Measurements from ENCODE around the gene MCU.
A peak's percentile ranks its signal among the peaks of the same experiment; 100 is the strongest.

MCU gene

DNA sequence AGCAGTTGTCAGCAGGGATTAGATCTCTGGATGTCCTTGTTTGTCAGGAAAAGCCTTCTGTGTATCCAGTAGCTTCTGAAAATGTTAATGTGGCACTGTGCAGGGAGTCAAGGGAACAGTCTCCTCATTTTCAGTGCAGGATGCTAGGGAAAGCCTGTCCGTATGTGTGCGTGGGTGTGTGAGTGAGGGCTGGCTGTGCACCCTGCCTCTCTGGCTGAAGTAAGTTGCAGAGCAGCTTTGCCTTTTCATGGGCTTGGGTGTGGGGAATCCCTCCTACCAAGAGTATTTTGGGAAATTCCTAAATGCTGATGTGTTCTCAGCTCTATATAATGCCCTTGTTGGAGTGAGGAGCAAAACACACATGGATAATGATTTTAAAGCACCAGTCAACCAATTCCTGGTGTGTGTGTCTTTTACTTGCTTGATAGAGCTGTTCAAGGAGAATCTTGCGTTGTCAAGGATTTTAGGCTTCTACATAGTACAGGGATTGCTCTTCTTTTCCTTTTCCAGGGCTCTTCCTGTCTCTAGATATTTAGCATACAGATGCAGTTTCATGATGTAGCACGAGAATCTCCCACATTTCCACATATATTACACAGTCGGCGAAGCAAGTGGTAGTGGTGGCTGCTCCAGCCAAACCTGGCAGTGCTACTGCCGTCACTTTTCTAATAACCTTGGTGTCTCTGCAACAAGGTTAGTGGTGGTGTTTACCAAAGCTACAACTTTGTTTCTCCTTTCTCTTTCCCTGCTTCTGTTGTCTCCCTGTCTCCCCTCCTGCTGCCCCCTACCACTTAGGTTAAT is 92.8 kb downstream of the MCU start:
- no peak overlapping the region for H3K9ac ChIP-seq (ENCODE audit: low read length in 2 of 2)
- no peaks in the 10 kb centered on the region for H3K27me3 ChIP-seq (ENCODE audit: control insufficient read depth in 1 of 2, insufficient read depth in 2 of 2, low read length in 2 of 2)
- peaks cover 9% of the 10 kb centered on the region for H3K4me1 ChIP-seq (ENCODE audit: control insufficient read depth, insufficient read depth, low read length)
- H3K9me3 ChIP-seq (ENCODE audit: control insufficient read depth in 2 of 2, low read length in 2 of 2) = no peaks in the 10 kb centered on the region
- H3K36me3 ChIP-seq (ENCODE audit: control insufficient read depth in 2 of 2, insufficient read depth in 2 of 2, low read length in 2 of 2) = no peaks in the 10 kb centered on the region
- H3K4me3 ChIP-seq (ENCODE audit: low read length in 2 of 2) = peak overlapping the region; percentile 8 to 24
- H3K27ac ChIP-seq (ENCODE audit: low read length) = no peak overlapping the region

DNA sequence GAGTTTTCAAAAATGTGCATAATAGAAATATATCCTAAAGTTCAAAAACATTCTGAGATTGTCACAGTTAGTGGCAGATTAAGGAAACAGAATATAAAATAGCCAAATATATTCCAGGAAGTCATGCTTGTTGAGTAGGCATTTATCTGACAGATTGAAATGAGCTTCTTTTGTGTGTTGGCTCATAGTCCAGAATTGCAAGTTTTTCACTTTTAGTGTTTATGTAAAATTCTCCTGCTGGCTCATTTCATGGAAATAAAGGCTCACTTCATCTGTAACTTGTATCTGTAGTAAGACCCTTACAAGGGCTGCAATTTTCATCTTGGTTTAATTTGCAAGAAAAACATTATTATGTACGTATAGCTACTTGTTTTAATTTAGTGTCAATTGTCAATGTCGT is 93.5 kb downstream of the MCU start:
- H3K4me3 ChIP-seq (ENCODE audit: low read length in 2 of 2) = no peak overlapping the region
- no peaks in the 10 kb centered on the region for H3K9me3 ChIP-seq (ENCODE audit: control insufficient read depth in 2 of 2, low read length in 2 of 2)
- no peaks in the 10 kb centered on the region for H3K36me3 ChIP-seq (ENCODE audit: control insufficient read depth in 2 of 2, insufficient read depth in 2 of 2, low read length in 2 of 2)
- H3K4me1 ChIP-seq (ENCODE audit: control insufficient read depth, insufficient read depth, low read length) = peaks cover 9% of the 10 kb centered on the region
- no peak overlapping the region for H3K9ac ChIP-seq (ENCODE audit: low read length in 2 of 2)
- no peaks in the 10 kb centered on the region for H3K27me3 ChIP-seq (ENCODE audit: control insufficient read depth in 1 of 2, insufficient read depth in 2 of 2, low read length in 2 of 2)
- no peak overlapping the region for H3K27ac ChIP-seq (ENCODE audit: low read length)

DNA sequence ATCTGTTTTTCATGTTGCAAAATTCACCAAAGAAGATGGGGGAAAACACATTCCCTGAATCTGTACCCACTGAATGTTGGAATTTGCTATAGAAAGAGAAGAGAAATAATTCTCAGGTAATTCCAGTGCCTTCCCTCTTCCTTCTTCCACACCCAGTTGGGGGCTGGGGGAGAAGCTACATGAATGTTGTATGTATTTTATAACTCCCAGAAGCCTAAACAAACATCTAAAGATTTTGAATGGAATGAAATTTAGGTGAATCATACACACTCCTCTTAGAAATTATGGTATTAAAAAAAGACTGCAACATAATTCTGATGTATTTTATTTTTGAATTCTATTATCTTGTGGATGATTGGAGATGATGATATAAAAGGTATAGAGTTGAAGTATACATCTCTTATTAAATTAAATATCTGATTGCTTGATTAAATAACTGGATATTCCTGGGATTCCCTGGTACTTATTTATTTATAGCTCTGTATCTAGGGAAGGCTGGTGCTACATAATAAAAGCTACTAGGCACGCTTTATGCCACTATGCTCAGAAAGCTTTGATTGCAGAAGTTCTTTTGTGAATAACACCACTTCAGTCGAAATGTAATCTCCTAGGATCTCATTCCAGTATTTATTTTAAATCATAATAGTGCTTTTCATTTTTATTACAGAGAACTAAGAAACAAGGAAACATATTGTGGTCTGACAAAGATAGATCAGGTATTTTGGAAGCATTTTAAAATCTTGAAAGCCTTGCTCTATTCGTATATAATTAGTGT is 98.5 kb downstream of the MCU start:
- no peaks in the 10 kb centered on the region for H3K27me3 ChIP-seq (ENCODE audit: control insufficient read depth in 1 of 2, insufficient read depth in 2 of 2, low read length in 2 of 2)
- no peaks in the 10 kb centered on the region for H3K4me1 ChIP-seq (ENCODE audit: control insufficient read depth, insufficient read depth, low read length)
- no peaks in the 10 kb centered on the region for H3K36me3 ChIP-seq (ENCODE audit: control insufficient read depth in 2 of 2, insufficient read depth in 2 of 2, low read length in 2 of 2)
- no peak overlapping the region for H3K4me3 ChIP-seq (ENCODE audit: low read length in 2 of 2)
- no peak overlapping the region for H3K27ac ChIP-seq (ENCODE audit: low read length)
- no peak overlapping the region for H3K9ac ChIP-seq (ENCODE audit: low read length in 2 of 2)
- H3K9me3 ChIP-seq (ENCODE audit: control insufficient read depth in 2 of 2, low read length in 2 of 2) = no peaks in the 10 kb centered on the region

DNA sequence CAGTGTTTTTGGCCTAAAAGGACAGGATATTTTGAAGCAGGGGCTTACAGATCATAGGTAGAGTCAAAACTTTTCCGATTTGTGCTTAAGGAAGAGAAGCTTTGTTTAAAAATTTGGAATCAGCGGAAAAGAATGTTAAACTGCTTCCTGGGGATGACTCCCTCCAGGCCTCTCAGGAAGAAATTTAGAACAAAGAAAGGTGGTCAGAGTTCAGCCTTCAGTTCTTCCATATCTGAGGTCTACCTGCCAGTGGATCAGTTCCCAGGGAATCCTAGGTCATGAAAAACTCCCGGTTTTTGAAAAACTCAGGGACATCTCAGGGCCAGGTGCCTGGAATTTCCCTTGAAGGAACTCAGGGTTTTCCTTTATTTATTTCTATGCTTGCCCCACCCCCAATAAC is 100.3 kb downstream of the MCU start:
- Histone ChIP-seq H3K36me3 (ENCODE audit: control insufficient read depth in 2 of 2, insufficient read depth in 2 of 2, low read length in 2 of 2) (no peaks in the 10 kb centered on the region), H3K4me1 (ENCODE audit: control insufficient read depth, insufficient read depth, low read length) (no peaks in the 10 kb centered on the region), H3K9me3 (ENCODE audit: control insufficient read depth in 2 of 2, low read length in 2 of 2) (no peaks in the 10 kb centered on the region), H3K9ac (ENCODE audit: low read length in 2 of 2) (no peak overlapping the region), H3K4me3 (ENCODE audit: low read length in 2 of 2) (no peak overlapping the region), H3K27ac (ENCODE audit: low read length) (no peak overlapping the region), H3K27me3 (ENCODE audit: control insufficient read depth in 1 of 2, insufficient read depth in 2 of 2, low read length in 2 of 2) (no peaks in the 10 kb centered on the region)

DNA sequence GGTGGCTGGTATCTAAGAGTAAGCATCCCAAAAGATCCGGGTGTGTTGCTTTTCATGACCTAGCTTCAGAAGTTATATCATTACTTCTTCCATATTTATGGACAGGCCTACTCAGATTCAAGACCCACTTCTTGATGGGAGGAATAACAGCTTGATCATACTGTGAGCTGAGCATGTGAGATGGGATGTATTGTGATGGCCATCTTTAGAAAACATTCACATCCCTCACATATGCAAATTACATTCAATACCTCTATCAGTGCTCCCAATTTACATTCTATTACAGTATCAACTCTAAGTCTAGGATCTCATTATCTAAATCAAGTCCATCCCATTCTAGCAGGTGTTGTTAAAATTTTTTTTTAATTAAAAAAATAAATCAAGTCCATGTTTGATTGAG is 101.8 kb downstream of the MCU start:
- no peaks in the 10 kb centered on the region for H3K4me1 ChIP-seq (ENCODE audit: control insufficient read depth, insufficient read depth, low read length)
- H3K36me3 ChIP-seq (ENCODE audit: control insufficient read depth in 2 of 2, insufficient read depth in 2 of 2, low read length in 2 of 2) = no peaks in the 10 kb centered on the region
- H3K4me3 ChIP-seq (ENCODE audit: low read length in 2 of 2) = no peak overlapping the region
- H3K9ac ChIP-seq (ENCODE audit: low read length in 2 of 2) = no peak overlapping the region
- no peaks in the 10 kb centered on the region for H3K9me3 ChIP-seq (ENCODE audit: control insufficient read depth in 2 of 2, low read length in 2 of 2)
- no peak overlapping the region for H3K27ac ChIP-seq (ENCODE audit: low read length)
- no peaks in the 10 kb centered on the region for H3K27me3 ChIP-seq (ENCODE audit: control insufficient read depth in 1 of 2, insufficient read depth in 2 of 2, low read length in 2 of 2)

DNA sequence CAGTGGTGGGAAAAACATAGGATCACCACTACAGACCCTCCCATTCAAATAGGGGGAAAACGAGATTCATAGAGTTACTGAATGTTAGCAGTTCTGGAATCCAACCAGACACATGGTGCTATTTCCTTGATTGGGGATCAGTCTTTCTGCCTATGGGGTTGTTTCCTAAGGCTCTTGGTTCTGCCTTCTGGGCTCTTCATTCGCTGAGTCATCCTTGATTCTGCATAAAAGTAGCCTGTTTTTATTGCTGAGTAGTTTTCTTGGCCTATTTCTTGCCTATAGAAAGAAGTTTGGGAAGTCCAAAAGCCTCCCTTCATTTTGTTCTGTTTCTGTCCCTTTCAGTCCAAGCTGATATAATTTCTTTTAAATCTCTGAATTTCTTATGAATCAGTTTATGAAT is 102.3 kb downstream of the MCU start:
- no peaks in the 10 kb centered on the region for H3K9me3 ChIP-seq (ENCODE audit: control insufficient read depth in 2 of 2, low read length in 2 of 2)
- H3K4me1 ChIP-seq (ENCODE audit: control insufficient read depth, insufficient read depth, low read length) = no peaks in the 10 kb centered on the region
- no peaks in the 10 kb centered on the region for H3K27me3 ChIP-seq (ENCODE audit: control insufficient read depth in 1 of 2, insufficient read depth in 2 of 2, low read length in 2 of 2)
- H3K36me3 ChIP-seq (ENCODE audit: control insufficient read depth in 2 of 2, insufficient read depth in 2 of 2, low read length in 2 of 2) = no peaks in the 10 kb centered on the region
- H3K4me3 ChIP-seq (ENCODE audit: low read length in 2 of 2) = no peak overlapping the region
- H3K9ac ChIP-seq (ENCODE audit: low read length in 2 of 2) = no peak overlapping the region
- H3K27ac ChIP-seq (ENCODE audit: low read length) = no peak overlapping the region

DNA sequence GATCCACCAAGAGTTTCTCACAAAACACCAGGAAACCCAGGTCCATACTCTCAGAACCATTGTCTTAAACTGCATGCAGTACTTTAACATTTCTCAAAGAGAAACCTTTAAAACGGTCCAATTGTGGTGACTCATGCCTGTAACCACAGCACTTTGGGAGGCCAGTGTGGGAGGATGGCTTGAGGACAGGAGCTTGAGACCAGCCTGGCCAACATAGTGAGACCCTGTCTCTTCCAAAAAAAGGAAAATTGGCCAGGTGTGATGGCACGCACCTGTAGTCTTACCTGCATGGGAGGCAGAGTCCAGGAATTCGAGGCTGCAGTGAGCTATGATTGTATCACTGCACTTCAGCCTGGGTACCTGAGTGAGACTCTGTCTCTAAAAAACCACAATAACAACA is 104.1 kb downstream of the MCU start:
- no peaks in the 10 kb centered on the region for H3K4me1 ChIP-seq (ENCODE audit: control insufficient read depth, insufficient read depth, low read length)
- H3K27me3 ChIP-seq (ENCODE audit: control insufficient read depth in 1 of 2, insufficient read depth in 2 of 2, low read length in 2 of 2) = no peaks in the 10 kb centered on the region
- H3K9me3 ChIP-seq (ENCODE audit: control insufficient read depth in 2 of 2, low read length in 2 of 2) = no peaks in the 10 kb centered on the region
- no peak overlapping the region for H3K4me3 ChIP-seq (ENCODE audit: low read length in 2 of 2)
- no peak overlapping the region for H3K9ac ChIP-seq (ENCODE audit: low read length in 2 of 2)
- no peak overlapping the region for H3K27ac ChIP-seq (ENCODE audit: low read length)
- H3K36me3 ChIP-seq (ENCODE audit: control insufficient read depth in 2 of 2, insufficient read depth in 2 of 2, low read length in 2 of 2) = no peaks in the 10 kb centered on the region

DNA sequence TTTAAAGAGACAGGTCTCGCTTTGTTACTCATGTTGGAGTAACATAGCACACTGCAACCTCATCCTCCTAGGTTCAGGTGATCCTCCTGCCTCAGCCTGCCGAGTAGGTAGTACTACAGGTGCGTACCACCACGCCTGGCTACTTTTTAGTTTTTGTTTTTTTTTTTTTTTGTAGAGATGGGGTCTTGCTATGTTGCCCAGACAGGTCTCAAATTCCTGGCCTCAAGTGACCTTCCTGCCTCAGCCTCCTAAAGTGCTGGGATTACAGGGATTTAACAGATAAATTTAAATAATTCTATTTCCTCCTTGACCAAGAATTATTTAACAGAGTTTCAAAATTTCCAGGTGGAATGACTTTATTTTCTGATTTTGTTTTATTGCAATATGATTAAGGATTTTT is 104.6 kb downstream of the MCU start:
- H3K27me3 ChIP-seq (ENCODE audit: control insufficient read depth in 1 of 2, insufficient read depth in 2 of 2, low read length in 2 of 2) = no peaks in the 10 kb centered on the region
- H3K9me3 ChIP-seq (ENCODE audit: control insufficient read depth in 2 of 2, low read length in 2 of 2) = no peaks in the 10 kb centered on the region
- no peak overlapping the region for H3K4me3 ChIP-seq (ENCODE audit: low read length in 2 of 2)
- no peak overlapping the region for H3K9ac ChIP-seq (ENCODE audit: low read length in 2 of 2)
- H3K27ac ChIP-seq (ENCODE audit: low read length) = no peak overlapping the region
- H3K36me3 ChIP-seq (ENCODE audit: control insufficient read depth in 2 of 2, insufficient read depth in 2 of 2, low read length in 2 of 2) = no peaks in the 10 kb centered on the region
- no peaks in the 10 kb centered on the region for H3K4me1 ChIP-seq (ENCODE audit: control insufficient read depth, insufficient read depth, low read length)

DNA sequence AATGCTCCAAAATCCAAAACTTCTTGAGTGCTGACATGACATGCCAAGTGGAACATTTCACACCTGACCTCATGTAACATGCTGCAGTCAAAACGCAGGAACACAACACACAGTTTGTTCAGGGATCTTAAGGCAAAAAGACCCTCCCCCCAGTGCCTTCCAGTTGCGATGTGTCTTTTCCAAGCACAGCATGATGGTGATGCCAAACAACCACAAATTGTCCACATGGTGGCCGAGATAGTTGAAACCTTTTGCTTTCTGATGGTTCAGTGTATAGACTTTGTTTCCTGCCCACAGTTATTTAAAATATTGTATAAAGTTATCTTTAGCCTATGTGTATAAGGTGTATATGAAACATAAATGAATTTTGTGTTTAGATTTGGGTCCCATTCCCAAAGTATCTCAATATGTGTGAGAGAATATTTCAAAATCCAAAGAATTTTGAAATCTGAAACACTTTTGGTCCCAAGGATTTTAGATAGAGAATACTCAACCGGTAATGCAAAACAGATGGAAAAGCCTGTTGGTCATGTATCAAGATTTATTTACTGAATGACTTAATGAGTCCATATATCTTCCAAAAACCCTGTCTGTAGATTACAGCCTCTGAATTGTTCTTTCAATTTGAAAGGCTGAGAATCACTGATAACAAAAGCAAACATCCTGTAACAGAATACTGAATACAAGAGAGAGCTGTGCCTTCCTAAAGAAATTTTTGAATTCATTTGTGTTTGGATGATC is 108.2 kb downstream of the MCU start:
- H3K27me3 ChIP-seq (ENCODE audit: control insufficient read depth in 1 of 2, insufficient read depth in 2 of 2, low read length in 2 of 2) = no peaks in the 10 kb centered on the region
- H3K9ac ChIP-seq (ENCODE audit: low read length in 2 of 2) = no peak overlapping the region
- no peaks in the 10 kb centered on the region for H3K9me3 ChIP-seq (ENCODE audit: control insufficient read depth in 2 of 2, low read length in 2 of 2)
- H3K27ac ChIP-seq (ENCODE audit: low read length) = no peak overlapping the region
- no peaks in the 10 kb centered on the region for H3K4me1 ChIP-seq (ENCODE audit: control insufficient read depth, insufficient read depth, low read length)
- H3K4me3 ChIP-seq (ENCODE audit: low read length in 2 of 2) = no peak overlapping the region
- H3K36me3 ChIP-seq (ENCODE audit: control insufficient read depth in 2 of 2, insufficient read depth in 2 of 2, low read length in 2 of 2) = no peaks in the 10 kb centered on the region

DNA sequence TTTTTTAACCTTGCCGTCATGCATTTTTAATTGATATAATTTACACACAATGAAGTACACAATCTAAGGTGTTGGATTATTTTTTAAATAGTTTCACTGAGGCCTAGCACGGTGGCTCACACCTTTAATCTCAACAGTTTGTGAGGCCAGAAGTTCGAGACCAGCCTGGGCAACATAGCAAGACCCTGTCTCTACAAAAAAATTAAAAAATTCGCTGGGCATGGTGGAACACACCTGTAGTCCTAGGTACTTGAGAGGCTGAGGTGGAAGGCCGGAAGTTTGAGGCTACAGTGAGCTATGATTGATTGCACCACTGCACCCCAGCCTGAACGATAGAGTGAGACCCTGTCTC is 108.8 kb downstream of the MCU start:
- H3K27me3 ChIP-seq (ENCODE audit: control insufficient read depth in 1 of 2, insufficient read depth in 2 of 2, low read length in 2 of 2) = no peaks in the 10 kb centered on the region
- H3K9ac ChIP-seq (ENCODE audit: low read length in 2 of 2) = no peak overlapping the region
- no peak overlapping the region for H3K27ac ChIP-seq (ENCODE audit: low read length)
- H3K4me1 ChIP-seq (ENCODE audit: control insufficient read depth, insufficient read depth, low read length) = no peaks in the 10 kb centered on the region
- H3K4me3 ChIP-seq (ENCODE audit: low read length in 2 of 2) = no peak overlapping the region
- no peaks in the 10 kb centered on the region for H3K36me3 ChIP-seq (ENCODE audit: control insufficient read depth in 2 of 2, insufficient read depth in 2 of 2, low read length in 2 of 2)
- H3K9me3 ChIP-seq (ENCODE audit: control insufficient read depth in 2 of 2, low read length in 2 of 2) = no peaks in the 10 kb centered on the region

Data from stomach smooth muscle (tissue), 2 donors.